A549 treated with AZD9567 at 1 μM for 4 hours (cell line): ENCODE data around the gene TRPV3. TPM values are rescaled to one million over a fixed set of nuclear protein-coding genes. Genes with fewer than 3 reads are reported as not detected.

Experiments
- total RNA-seq: library from RNA; stranded (reverse); fragments of 200-300 nt; extraction: Qiagen RNA extraction; gene quantifications from 5 replicates; pipeline ENCODE4 v1.2.3, GENCODE V29; 2022; ENCODE audit not compliant: insufficient read depth

TRPV3 gene
- 0.10 to 0.37 TPM (median 0.18 TPM) in 5 replicates for total RNA-seq

GRCh38 chr17:3557768-3558583, at the start of gene TRPV3:
Gene TRPV3 (minus strand): TSS chr17:3557812. CDS start chr17:3554850, 2,962 bp downstream.

GRCh38 chr17:3475812-3476610, 81.6 kb downstream of the TRPV3 start, which contains the start of gene ASPA:
Gene ASPA (plus strand): TSS chr17:3475997. CDS start chr17:3476160, 163 bp downstream.

GRCh38 chr17:3471599-3471998, 86.0 kb downstream of the TRPV3 start, which contains the start of gene SPATA22:
Gene SPATA22 (minus strand): TSS chr17:3471819. CDS start chr17:3469325, 2,494 bp downstream.

Other genes starting within 250 kb of the TRPV3 start
- not detected in 5 replicates for gene OR3A2, start 171.5 kb downstream of the TRPV3 start, total RNA-seq
- gene OR1E1, start 159.4 kb downstream of the TRPV3 start, total RNA-seq, result not detected in 5 replicates
- gene OR3A3, start 146.4 kb downstream of the TRPV3 start, total RNA-seq, result not detected in 5 replicates
- not detected in 5 replicates for gene OR1E2, start 124.0 kb downstream of the TRPV3 start, total RNA-seq
- not detected in 5 replicates for gene SPATA22, start 86.0 kb downstream of the TRPV3 start, total RNA-seq
- gene ASPA, start 81.8 kb downstream of the TRPV3 start, total RNA-seq, result not detected in 5 replicates
- 2.5 to 5.3 TPM (median 4.8 TPM) in 5 replicates for gene TRPV1, start 51.6 kb upstream of the TRPV3 start, total RNA-seq
- 13.6 to 17.9 TPM (median 17.0 TPM) in 5 replicates for gene SHPK, start 78.4 kb upstream of the TRPV3 start, total RNA-seq
- gene CTNS, start 78.9 kb upstream of the TRPV3 start, total RNA-seq, result 8.7 to 16.3 TPM (median 13.9 TPM) in 5 replicates
- 251 to 369 TPM (median 356 TPM) in 5 replicates for gene TAX1BP3, start 110.8 kb upstream of the TRPV3 start, total RNA-seq
- gene EMC6, start 111.0 kb upstream of the TRPV3 start, total RNA-seq, result 108 to 162 TPM (median 160 TPM) in 5 replicates
- 13.4 to 22.8 TPM (median 20.0 TPM) in 5 replicates for gene P2RX5, start 138.3 kb upstream of the TRPV3 start, total RNA-seq
- gene HASPIN, start 166.1 kb upstream of the TRPV3 start, total RNA-seq, result 12.7 to 19.8 TPM (median 13.6 TPM) in 5 replicates
- gene ITGAE, start 243.4 kb upstream of the TRPV3 start, total RNA-seq, result 61.9 to 101 TPM (median 93.8 TPM) in 5 replicates